ENCODE data around the gene CHI3L2. TPM values are rescaled to one million over a fixed set of nuclear protein-coding genes. Genes with fewer than 3 reads are reported as not detected.

The CHI3L2 gene
- total and polyA plus RNA-seq, 10 of the 15 experiments (the other 5 are each of a cell fraction or from before 2014, with no cell fraction given) = 37.1 to 508 (median 98.3) TPM

DNA sequence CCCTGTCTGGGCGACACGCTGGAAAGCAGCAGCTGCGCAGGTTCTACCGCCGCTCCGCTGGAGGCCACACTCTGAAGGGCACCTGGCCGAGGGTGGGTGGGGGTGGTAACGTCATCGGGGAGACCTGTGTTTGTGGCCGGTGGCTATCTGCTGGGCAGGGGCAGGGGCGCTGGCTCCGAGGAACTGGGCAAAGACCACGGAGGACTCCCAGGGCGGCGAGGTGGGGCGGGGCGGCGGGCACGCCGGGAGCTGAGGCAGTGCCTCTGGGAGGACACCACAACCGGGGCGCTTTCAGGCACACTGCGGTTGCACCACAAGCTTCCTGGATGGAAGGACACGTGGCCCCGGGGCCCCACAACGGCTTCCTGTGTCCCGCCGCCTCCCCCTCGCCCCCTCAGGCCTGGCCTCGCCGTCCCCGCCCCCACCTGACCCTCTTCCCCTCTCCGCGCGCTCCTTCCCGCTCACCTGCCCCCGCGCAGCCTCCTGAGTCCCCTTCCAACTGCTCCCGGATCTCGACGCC lies 23.8 kb upstream of the CHI3L2 start (continued):
- TF ChIP-seq, protein P1, sequence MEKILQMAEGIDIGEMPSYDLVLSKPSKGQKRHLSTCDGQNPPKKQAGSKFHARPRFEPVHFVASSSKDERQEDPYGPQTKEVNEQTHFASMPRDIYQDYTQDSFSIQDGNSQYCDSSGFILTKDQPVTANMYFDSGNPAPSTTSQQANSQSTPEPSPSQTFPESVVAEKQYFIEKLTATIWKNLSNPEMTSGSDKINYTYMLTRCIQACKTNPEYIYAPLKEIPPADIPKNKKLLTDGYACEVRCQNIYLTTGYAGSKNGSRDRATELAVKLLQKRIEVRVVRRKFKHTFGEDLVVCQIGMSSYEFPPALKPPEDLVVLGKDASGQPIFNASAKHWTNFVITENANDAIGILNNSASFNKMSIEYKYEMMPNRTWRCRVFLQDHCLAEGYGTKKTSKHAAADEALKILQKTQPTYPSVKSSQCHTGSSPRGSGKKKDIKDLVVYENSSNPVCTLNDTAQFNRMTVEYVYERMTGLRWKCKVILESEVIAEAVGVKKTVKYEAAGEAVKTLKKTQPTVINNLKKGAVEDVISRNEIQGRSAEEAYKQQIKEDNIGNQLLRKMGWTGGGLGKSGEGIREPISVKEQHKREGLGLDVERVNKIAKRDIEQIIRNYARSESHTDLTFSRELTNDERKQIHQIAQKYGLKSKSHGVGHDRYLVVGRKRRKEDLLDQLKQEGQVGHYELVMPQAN (conservative IDR thresholded peaks at IDR 0.05) = no peak
- TF ChIP-seq NFYA (IDR thresholded peaks at IDR 0.05; ENCODE audit: borderline replicate concordance, low read depth, low read length) (no peak), SPI1 (IDR thresholded peaks at IDR 0.05; ENCODE audit: borderline replicate concordance, insufficient read depth, low read depth, low read length) (no peak), KAT2A (conservative IDR thresholded peaks at IDR 0.05; ENCODE audit: control insufficient read depth, low read depth, low read length) (no peak), LARP7 (IDR thresholded peaks at IDR 0.05) (no peak; the same call in 1 of the 2 replicates), IKZF1 (conservative IDR thresholded peaks at IDR 0.05) (peak; percentile 98), NFIC (IDR thresholded peaks at IDR 0.05; ENCODE audit: low read depth, low read length) (no peak), SUZ12 (IDR thresholded peaks at IDR 0.05; ENCODE audit: unreplicated experiment) (no peak), ASH2L (IDR thresholded peaks at IDR 0.05; ENCODE audit: borderline replicate concordance, low read depth) (no peak), CHD1 (IDR thresholded peaks at IDR 0.05; ENCODE audit: low read depth, low read length) (no peak), ATF7 (IDR thresholded peaks at IDR 0.05; ENCODE audit: low read depth) (peak; percentile 70), MEF2B (IDR thresholded peaks at IDR 0.05; ENCODE audit: partially characterized antibody, poor library complexity, severe bottlenecking) (peak; percentile 64)
- TF ChIP-seq, protein P2, sequence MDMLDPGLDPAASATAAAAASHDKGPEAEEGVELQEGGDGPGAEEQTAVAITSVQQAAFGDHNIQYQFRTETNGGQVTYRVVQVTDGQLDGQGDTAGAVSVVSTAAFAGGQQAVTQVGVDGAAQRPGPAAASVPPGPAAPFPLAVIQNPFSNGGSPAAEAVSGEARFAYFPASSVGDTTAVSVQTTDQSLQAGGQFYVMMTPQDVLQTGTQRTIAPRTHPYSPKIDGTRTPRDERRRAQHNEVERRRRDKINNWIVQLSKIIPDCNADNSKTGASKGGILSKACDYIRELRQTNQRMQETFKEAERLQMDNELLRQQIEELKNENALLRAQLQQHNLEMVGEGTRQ (IDR thresholded peaks at IDR 0.05; ENCODE audit: borderline replicate concordance, low read depth, low read length) = peak; percentile 65
- TF ChIP-seq, protein P3, sequence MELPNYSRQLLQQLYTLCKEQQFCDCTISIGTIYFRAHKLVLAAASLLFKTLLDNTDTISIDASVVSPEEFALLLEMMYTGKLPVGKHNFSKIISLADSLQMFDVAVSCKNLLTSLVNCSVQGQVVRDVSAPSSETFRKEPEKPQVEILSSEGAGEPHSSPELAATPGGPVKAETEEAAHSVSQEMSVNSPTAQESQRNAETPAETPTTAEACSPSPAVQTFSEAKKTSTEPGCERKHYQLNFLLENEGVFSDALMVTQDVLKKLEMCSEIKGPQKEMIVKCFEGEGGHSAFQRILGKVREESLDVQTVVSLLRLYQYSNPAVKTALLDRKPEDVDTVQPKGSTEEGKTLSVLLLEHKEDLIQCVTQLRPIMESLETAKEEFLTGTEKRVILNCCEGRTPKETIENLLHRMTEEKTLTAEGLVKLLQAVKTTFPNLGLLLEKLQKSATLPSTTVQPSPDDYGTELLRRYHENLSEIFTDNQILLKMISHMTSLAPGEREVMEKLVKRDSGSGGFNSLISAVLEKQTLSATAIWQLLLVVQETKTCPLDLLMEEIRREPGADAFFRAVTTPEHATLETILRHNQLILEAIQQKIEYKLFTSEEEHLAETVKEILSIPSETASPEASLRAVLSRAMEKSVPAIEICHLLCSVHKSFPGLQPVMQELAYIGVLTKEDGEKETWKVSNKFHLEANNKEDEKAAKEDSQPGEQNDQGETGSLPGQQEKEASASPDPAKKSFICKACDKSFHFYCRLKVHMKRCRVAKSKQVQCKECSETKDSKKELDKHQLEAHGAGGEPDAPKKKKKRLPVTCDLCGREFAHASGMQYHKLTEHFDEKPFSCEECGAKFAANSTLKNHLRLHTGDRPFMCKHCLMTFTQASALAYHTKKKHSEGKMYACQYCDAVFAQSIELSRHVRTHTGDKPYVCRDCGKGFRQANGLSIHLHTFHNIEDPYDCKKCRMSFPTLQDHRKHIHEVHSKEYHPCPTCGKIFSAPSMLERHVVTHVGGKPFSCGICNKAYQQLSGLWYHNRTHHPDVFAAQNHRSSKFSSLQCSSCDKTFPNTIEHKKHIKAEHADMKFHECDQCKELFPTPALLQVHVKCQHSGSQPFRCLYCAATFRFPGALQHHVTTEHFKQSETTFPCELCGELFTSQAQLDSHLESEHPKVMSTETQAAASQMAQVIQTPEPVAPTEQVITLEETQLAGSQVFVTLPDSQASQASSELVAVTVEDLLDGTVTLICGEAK (IDR thresholded peaks at IDR 0.05; ENCODE audit: borderline replicate concordance) = no peak
- TF ChIP-seq, protein P4, sequence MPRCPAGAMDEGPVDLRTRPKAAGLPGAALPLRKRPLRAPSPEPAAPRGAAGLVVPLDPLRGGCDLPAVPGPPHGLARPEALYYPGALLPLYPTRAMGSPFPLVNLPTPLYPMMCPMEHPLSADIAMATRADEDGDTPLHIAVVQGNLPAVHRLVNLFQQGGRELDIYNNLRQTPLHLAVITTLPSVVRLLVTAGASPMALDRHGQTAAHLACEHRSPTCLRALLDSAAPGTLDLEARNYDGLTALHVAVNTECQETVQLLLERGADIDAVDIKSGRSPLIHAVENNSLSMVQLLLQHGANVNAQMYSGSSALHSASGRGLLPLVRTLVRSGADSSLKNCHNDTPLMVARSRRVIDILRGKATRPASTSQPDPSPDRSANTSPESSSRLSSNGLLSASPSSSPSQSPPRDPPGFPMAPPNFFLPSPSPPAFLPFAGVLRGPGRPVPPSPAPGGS (IDR thresholded peaks at IDR 0.05; ENCODE audit: borderline replicate concordance, insufficient read depth, low read depth, low read length, poor library complexity, severe bottlenecking) = peak; percentile 97

Measured in GM12878 (cell line).